Uterus (tissue), 4 donors: ENCODE results near the gene CASQ1. TPM values are rescaled to one million over a fixed set of nuclear protein-coding genes. Genes with fewer than 3 reads are reported as not detected.

Experiments
- DNase-seq, 2 donors: peaks; one replicate each; pipeline ENCODE4 v3.0.0-alpha.2; 2019 to 2020
- H3K27ac ChIP-seq, 2 donors: fragments of 200-600 bp; sonication (generic); 1 replicate in 1 of 2; 2 replicates in 1 of 2; pipeline ENCODE4 v1.5.1; 2016 to 2018
- H3K27me3 ChIP-seq, 2 donors: fragments of 200-600 bp; sonication (generic); one replicate each; pipeline ENCODE4 v1.5.1; 2018 to 2019; ENCODE audit warnings: control low read depth in 1 of 2
- H3K36me3 ChIP-seq, 2 donors: fragments of 200-600 bp; sonication (generic); one replicate each; pipeline ENCODE4 v1.5.1; 2019; ENCODE audit warnings: control low read depth in 1 of 2
- H3K4me1 ChIP-seq, 2 donors: fragments of 200-600 bp; sonication (generic); one replicate each; pipeline ENCODE4 v1.5.1; 2018 to 2019; ENCODE audit warnings: control low read depth in 1 of 2
- H3K4me3 ChIP-seq, 2 donors: fragments of 200-600 bp; sonication (generic); 1 replicate in 1 of 2; 2 replicates in 1 of 2; pipeline ENCODE4 v1.5.1; 2018 to 2019; ENCODE audit warnings: mild to moderate bottlenecking in 1 of 2
- H3K9me3 ChIP-seq, 2 donors: fragments of 200-600 bp; sonication (generic); one replicate each; pipeline ENCODE4 v1.5.1; 2019; ENCODE audit warnings: control low read depth in 1 of 2
- CTCF ChIP-seq, 4 experiments: fragments of 200-600 bp in 2 of 4; fragments of 450-650 bp in 2 of 4; sonication (generic) in 2 of 4; IDR thresholded peaks; one replicate each; pipeline ENCODE4 v1.5.1; 2016 to 2019; ENCODE audit warnings: antibody characterized with exemption in 4 of 4, mild to moderate bottlenecking in 2 of 4, moderate library complexity in 1 of 4
- POLR2A ChIP-seq, 2 donors: fragments of 450-650 bp; IDR thresholded peaks; one replicate each; pipeline ENCODE4 v1.6.1; 2016; ENCODE audit warnings: antibody characterized with exemption in 2 of 2, mild to moderate bottlenecking in 1 of 2, moderate library complexity in 1 of 2
- intact Hi-C: fragments of 100-400 bp; cut with DNase I; formaldehyde crosslinking; loops from one replicate; pipeline ENCODE4 v1.15.1; 2023; ENCODE audit warnings: low total_unique reads
- total RNA-seq, 4 donors: library from RNA; depleted of rRNA in 3 of 4; stranded (reverse); fragments of >200 nt in 3 of 4; gene quantifications; one replicate each; pipeline versions ENCODE4 v1.1.0 to v1.2.4, GENCODE V29; 2014 to 2023
- donor health status: DM: yes; HTN: yes; CAD: no.

CASQ1 gene
- under 1 TPM in 3 of 4 donors, not detected in 1; 0.26 to 0.48 (median 0.34) TPM for total RNA-seq

GRCh38 chr1:160189649-160190625, at the start of gene CASQ1:
CASQ1 (plus strand) TSS chr1:160190575; CDS start chr1:160190752, 177 bp downstream.
- Histone ChIP-seq H3K27ac (no peak within 1 kb of the TSS), H3K4me3 (no peak within 1 kb of the TSS)
- intact Hi-C loops: loop anchor here (5.0 to 10.0 kb wide), 3 partner anchors 65 to 102 kb away; partner anchors contain the start of gene IGSF8

GRCh38 chr1:160143695-160144094, 46.7 kb upstream of the CASQ1 start:
- Histone ChIP-seq H3K27me3 (no peaks in the 10 kb centered on the region), H3K4me3 (no peak overlapping the region), H3K9me3 (no peaks in the 10 kb centered on the region), H3K4me1 (no peaks in the 10 kb centered on the region), H3K27ac (no peak overlapping the region), H3K36me3 (no peaks in the 10 kb centered on the region)
- intact Hi-C loops: no loop called here
- no peak for DNase-seq
- TF ChIP-seq POLR2A (IDR thresholded peaks at IDR 0.05): no peak
- TF ChIP-seq CTCF (IDR thresholded peaks at IDR 0.05): no peak

More at GRCh38 chr1:160189649-160190625, at the start of gene CASQ1:
- DNase-seq: peak in 1 of 2 donors; percentile 47
- H3K36me3 ChIP-seq: no peaks in the 10 kb centered on the region
- H3K4me1 ChIP-seq: peaks cover 0 to 5% of the 10 kb centered on the region in 2 donors
- H3K9me3 ChIP-seq: no peaks in the 10 kb centered on the region
- H3K27me3 ChIP-seq: no peaks in the 10 kb centered on the region
- TF ChIP-seq POLR2A (IDR thresholded peaks at IDR 0.05) (no peak), CTCF (IDR thresholded peaks at IDR 0.05) (no peak)

GRCh38 chr1:160144921-160145320, 45.5 kb upstream of the CASQ1 start:
- H3K27me3 ChIP-seq: no peaks in the 10 kb centered on the region
- no peak overlapping the region for H3K4me3 ChIP-seq
- TF ChIP-seq CTCF (IDR thresholded peaks at IDR 0.05) (no peak), POLR2A (IDR thresholded peaks at IDR 0.05) (no peak)
- H3K27ac ChIP-seq: no peak overlapping the region
- no peaks in the 10 kb centered on the region for H3K4me1 ChIP-seq
- intact Hi-C loops: no loop called here
- no peak for DNase-seq
- H3K9me3 ChIP-seq: no peaks in the 10 kb centered on the region
- H3K36me3 ChIP-seq: no peaks in the 10 kb centered on the region

GRCh38 chr1:160146107-160146506, 44.3 kb upstream of the CASQ1 start:
- H3K4me1 ChIP-seq: no peaks in the 10 kb centered on the region
- no peak for DNase-seq
- TF ChIP-seq POLR2A (IDR thresholded peaks at IDR 0.05): no peak
- no peak for TF ChIP-seq CTCF (IDR thresholded peaks at IDR 0.05)
- intact Hi-C loops: no loop called here
- no peaks in the 10 kb centered on the region for H3K36me3 ChIP-seq
- H3K4me3 ChIP-seq: no peak overlapping the region
- H3K27ac ChIP-seq: no peak overlapping the region
- H3K27me3 ChIP-seq: no peaks in the 10 kb centered on the region
- H3K9me3 ChIP-seq: no peaks in the 10 kb centered on the region

- TF ChIP-seq CTCF (IDR thresholded peaks at IDR 0.05) (no peak), POLR2A (IDR thresholded peaks at IDR 0.05) (no peak)
- intact Hi-C loops: no loop called here
- no peak for DNase-seq
- Histone ChIP-seq H3K27me3 (no peaks in the 10 kb centered on the region), H3K36me3 (no peaks in the 10 kb centered on the region), H3K4me3 (no peak overlapping the region), H3K27ac (no peak overlapping the region), H3K4me1 (no peaks in the 10 kb centered on the region), H3K9me3 (no peaks in the 10 kb centered on the region)
Measured at GRCh38 chr1:160148121-160148520, 42.3 kb upstream of the CASQ1 start.
